ENCODE measurements around the gene PSMB2.

PSMB2 gene

DNA sequence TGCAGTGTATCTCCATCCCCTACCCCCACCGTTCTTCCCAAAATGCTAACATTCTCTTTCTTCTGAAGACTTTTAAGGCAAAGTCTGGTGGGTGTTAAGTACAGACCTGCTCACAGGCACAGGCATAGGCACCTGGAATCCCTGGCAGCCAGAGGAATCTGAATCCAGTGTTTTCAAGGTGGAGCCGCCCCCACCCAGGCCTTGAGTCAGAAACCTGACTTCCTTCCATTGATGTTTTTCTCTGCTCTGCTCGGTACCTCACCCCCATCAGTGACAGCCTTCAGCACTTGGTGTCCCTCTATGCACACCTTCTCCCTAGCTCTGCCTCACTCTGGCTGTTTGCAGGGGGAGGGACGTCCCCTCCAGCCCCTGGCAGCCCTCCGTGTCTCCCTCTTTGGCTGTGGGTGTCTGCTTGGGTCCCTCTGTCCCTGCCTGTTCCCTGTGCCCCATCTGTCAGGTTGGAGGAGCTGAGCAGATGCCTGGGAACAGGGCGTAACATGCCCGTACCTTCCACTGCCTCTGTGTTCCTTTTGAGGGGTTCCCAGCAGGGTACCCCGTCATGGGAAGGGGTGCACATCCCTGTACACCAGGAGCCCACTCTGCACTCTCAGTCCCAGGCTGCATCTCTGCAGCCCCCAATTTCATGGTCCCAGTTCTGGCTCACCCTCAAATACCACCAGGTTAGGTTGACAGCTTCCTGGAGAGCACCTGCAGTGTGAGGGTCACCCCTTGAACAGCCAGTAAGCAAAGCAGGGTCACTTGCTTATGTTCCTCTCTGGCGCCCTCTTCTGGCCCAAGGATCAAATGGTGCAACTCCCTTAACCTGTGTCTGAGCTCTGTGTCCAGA lies 77.1 kb downstream of the PSMB2 start:
- no peak overlapping the region for H3K4me3 ChIP-seq (ENCODE audit: low read depth, low read length)
- TF ChIP-seq, protein P1, sequence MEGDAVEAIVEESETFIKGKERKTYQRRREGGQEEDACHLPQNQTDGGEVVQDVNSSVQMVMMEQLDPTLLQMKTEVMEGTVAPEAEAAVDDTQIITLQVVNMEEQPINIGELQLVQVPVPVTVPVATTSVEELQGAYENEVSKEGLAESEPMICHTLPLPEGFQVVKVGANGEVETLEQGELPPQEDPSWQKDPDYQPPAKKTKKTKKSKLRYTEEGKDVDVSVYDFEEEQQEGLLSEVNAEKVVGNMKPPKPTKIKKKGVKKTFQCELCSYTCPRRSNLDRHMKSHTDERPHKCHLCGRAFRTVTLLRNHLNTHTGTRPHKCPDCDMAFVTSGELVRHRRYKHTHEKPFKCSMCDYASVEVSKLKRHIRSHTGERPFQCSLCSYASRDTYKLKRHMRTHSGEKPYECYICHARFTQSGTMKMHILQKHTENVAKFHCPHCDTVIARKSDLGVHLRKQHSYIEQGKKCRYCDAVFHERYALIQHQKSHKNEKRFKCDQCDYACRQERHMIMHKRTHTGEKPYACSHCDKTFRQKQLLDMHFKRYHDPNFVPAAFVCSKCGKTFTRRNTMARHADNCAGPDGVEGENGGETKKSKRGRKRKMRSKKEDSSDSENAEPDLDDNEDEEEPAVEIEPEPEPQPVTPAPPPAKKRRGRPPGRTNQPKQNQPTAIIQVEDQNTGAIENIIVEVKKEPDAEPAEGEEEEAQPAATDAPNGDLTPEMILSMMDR (IDR thresholded peaks at IDR 0.05; ENCODE audit: low read depth, low read length): peak; percentile 73

DNA sequence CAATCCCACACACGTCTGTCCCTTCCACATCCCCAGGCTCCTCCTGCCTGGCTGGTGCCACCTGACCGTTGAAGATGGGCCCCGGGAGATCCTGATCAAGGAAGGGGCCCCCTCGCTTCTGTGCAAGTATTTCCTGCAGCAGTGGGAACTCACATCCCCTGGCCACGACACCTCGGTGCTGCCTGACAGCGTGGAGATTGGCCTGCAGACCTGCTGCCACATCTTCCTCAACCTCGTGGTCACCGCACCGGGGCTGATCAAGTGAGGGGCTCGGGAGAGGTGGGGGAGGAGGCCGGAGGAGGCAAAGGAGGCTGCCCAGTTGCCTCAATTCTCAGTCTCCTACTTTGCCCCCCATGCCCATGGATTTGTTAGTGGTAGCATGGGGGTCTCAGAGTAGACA lies 78.2 kb downstream of the PSMB2 start:
- no peak overlapping the region for H3K4me3 ChIP-seq (ENCODE audit: low read depth, low read length)
- TF ChIP-seq, protein P1 (IDR thresholded peaks at IDR 0.05; ENCODE audit: low read depth, low read length): no peak

DNA sequence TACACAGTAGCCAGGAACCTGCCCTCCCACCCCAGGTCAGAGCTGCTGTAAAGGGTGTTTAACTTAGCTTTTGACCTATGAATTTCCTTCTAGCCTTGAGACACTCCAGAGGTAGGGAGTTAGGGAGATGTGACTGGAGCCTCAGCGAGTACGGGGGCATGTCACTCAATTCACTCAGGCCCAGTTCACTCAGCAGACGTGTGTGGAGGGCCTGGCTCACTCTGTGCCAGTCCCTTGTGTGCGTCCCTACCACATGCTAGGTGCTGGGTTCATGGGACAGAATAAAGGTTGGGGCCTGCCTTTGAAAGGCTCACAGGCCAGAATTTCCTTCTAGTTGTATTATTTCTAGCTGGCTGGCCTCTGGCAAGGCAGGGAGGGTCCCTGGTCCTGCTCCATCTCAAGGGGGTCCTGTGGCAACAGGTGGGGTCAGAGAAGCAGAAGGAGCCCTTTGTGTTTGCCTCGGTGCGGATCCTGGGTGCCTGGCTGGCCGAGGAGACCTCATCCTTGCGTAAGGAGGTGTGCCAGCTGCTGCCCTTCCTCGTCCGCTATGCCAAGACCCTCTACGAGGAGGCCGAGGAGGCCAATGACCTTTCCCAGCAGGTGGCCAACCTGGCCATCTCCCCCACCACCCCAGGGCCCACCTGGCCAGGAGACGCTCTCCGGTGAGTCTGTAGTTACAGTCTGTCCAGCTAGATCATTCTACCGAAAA lies 79.2 kb downstream of the PSMB2 start:
- TF ChIP-seq, protein P1 (IDR thresholded peaks at IDR 0.05; ENCODE audit: low read depth, low read length): no peak
- no peak overlapping the region for H3K4me3 ChIP-seq (ENCODE audit: low read depth, low read length)

DNA sequence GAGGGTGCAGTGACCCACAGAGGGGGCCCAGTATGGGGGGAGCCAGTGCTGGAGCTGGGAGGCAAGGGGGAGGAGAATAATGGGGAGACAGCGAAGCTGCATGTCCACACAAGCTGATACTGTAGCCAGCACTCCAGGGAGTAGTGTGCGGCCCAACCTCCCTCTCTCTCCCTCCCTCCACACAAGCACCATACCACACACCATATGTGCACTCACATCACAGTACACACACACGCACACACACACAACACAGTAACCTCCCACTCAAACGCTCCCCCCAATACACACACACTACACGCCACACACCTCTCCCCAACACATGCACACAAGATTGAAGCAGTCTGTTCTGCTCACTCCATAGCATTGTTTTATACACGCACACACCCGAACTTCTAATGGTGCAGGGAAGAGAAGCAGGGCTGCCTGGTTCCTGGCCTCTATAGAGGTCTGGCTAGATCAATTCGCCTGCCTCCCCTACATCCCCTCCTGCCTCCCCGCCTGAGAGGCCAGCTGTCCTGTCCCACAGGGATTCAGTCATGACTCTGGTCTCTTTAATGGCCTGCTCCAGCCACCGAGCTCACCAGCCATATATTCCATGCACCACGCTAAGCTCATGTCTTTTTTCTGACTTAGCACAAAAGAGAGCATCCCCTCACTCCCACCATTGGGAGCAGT lies 79.9 kb downstream of the PSMB2 start:
- no peak overlapping the region for H3K4me3 ChIP-seq (ENCODE audit: low read depth, low read length)
- TF ChIP-seq, protein P1 (IDR thresholded peaks at IDR 0.05; ENCODE audit: low read depth, low read length): no peak

DNA sequence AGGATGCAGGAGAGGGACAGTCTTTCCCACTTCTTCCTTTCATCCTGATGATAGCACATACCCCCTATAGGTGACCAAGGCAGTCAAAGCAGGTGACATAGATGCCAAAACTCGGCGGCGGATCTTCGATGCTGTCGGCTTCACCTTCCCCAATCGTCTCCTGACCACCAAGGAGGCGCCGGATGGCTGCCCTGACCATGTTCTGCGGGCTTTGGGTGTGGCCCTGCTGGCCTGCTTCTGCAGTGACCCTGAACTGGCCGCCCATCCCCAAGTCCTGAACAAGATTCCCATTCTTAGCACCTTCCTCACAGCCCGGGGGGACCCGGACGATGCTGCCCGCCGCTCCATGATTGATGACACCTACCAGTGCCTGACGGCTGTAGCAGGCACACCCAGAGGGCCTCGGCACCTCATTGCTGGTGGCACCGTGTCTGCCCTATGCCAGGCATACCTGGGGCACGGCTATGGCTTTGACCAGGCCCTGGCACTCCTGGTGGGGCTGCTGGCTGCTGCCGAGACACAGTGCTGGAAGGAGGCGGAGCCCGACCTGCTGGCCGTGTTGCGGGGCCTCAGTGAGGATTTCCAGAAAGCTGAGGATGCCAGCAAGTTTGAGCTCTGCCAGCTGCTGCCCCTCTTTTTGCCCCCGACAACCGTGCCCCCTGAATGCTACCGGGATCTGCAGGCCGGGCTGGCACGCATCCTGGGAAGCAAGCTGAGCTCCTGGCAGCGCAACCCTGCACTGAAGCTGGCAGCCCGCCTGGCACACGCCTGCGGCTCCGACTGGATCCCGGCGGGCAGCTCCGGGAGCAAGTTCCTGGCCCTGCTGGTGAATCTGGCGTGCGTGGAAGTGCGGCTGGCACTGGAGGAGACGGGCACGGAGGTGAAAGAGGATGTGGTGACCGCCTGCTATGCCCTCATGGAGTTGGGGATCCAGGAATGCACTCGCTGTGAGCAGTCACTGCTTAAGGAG lies 80.8 kb downstream of the PSMB2 start:
- no peak overlapping the region for H3K4me3 ChIP-seq (ENCODE audit: low read depth, low read length)
- TF ChIP-seq, protein P1 (IDR thresholded peaks at IDR 0.05; ENCODE audit: low read depth, low read length): no peak

DNA sequence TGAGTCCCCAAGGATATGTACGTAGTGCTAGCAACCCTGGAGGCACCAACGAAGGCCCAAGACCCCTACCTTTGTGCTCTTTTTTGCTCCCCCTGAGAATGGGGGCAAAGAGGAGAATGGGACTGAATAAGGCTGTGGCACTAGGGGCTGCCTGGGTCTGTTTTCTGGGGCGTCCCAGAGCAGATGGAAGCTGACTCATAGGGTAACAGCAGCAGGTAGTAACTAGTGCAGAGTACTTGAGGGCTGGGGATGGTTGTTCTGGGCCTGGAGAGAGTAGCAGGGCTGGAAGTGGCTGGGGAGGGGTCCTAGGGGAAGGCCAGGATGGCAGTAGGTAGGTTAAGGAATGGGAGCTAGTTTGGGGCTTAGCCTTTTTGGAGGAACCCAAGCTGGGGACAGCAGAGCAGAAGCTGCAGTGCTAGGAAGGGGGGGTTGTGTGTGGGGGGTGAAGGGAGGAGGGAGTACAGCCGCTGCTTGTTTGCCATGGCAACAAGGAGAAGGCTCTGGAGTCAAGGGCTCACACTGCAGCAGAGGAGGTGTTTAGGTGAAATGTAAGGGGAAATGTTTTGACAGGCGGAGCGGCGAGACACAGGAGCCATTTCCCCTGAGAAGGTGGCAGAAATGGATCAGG lies 81.9 kb downstream of the PSMB2 start:
- no peak overlapping the region; the same call in 1 of the 2 replicates for H3K4me3 ChIP-seq (ENCODE audit: low read depth, low read length)
- TF ChIP-seq, protein P1 (IDR thresholded peaks at IDR 0.05; ENCODE audit: low read depth, low read length): no peak

Measured in WI38 (cell line).